ENCODE measurements around the gene MLANA.

MLANA gene, protein sequence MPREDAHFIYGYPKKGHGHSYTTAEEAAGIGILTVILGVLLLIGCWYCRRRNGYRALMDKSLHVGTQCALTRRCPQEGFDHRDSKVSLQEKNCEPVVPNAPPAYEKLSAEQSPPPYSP

DNA sequence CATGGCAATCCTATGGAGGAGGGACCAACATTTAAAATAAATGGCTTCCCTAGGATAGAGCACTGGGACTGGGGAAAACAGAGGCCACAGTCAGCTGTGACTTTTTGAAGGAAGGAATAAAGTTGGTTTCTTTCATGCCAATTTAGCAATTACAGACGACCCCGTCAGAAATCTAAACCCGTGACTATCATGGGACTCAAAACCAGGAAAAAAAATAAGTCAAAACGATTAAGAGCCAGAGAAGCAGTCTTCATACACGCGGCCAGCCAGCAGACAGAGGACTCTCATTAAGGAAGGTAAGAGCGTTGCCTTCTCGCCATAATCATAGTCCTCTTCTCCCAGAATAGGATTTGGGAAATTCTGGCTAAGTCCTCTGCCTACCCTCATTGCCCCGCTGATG is at the start of gene MLANA:
Gene MLANA, plus strand, starts transcription at position 249 of the 400 bp plus-strand sequence. CDS start 1,586 bp downstream, outside the sequence.
- DNase-seq (ENCODE audit: low read depth in 2 of 2): no peak

DNA sequence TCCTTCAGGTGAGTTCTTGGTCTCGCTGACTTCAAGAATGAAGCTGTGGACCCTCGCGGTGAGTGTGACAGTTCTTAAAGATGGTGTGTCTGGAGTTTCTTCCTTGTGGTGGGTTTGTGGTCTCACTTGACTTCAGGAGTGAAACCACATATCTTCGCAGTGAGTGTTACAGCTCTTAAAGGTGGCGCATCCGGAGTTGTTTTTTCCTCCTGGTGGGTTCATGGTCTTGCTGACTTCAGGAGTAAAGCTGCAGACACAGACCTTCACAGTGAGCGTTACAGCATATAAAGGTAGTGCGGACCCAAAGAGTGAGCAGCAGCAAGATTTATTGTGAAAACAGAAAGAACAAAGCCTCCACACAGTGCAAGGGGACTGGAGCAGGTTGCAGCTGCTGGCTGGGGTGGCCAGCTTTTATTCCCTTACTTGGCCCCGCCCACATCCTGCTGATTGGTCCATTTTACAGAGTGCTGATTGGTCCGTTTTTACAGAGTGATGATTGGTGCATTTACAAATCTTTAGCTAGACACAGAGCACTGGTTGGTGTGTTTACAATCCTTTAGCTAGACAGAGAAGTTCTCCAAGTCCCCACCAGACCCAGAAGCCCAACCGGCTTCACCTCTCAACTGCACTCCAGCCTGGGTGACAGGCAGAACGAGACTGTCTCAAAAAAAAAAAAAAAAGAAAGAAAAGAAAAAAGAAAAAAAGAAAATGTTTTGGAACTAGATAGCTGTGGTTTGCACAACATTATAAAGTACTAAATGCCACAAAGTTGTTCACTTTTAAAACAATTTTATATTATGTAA is 48.7 kb upstream of the MLANA start:
- DNase-seq (ENCODE audit: low read depth in 2 of 2): peak in 1 of 2 donors; percentile 17

DNA sequence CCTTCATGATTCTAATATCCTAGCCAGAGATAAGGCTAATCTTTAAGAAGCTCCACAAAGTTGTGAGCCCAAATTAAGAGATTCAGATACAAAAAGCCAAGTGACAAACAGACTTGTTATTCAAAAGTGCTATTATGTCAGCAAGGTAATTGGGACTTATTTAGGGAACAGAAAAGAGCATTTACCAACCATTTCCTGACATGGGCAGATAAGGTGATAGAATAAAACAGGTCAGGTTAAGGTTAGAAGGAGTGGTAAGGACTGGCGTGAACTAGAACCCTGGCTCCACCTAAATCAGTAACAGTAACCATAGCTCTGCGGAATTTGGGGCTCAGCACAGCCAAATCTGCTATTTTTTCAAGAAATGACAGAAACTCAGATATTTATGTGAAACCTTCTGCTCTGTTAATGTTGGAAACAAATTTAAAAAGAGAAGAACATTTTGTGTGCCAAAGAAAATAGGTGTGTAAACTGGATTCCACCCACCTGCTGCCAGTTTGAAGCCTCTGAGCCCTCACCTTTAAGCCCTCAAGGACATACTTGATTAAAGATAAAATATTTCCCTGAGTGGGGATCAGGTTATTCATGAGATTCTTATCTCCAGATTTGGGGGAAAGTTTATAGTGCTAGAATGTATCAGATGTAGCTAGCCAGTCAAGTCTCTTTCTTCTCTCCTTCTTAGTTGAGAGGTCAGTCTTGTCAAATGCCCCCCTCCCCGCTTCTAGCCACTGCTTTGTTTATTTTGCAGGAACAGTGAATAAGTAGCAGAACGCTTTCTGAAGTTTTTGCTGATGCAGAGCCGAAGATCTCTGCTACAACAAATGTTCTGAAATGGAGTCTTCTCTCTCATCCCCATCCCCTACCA is 47.5 kb upstream of the MLANA start:
- no peak for DNase-seq (ENCODE audit: low read depth in 2 of 2)

DNA sequence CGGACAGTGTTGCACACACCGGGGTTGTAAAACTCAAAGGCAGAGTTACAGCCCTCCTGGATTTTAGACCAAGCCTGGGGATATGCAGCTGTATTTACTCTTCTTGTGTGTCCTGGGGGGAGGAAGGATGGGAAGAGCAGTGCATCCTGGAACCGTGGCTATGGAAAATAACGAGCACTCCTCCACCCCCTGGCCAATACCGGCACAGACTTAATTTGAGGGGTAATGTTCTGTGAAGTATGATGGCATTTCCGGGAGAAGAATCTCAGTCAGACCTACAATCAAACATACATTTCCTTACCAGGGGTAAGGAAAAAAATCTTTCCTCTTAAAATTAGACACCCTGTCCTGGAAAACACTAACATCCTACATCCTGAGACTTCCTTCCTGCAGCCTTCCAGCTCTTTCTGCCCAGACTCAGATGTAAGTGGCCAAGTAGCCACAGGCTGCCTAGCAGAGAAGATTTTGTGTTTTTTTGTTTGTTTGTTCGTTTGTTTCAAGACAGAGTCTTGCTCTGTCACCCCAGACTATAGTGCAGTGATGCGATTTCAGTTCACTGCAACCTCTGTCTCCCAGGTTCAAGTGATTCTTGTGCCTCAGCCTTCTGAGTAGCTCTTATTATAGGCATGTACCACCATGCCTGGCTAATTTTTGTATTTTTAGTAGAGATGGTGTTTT is 46.8 kb upstream of the MLANA start:
- DNase-seq (ENCODE audit: low read depth in 2 of 2): no peak

DNA sequence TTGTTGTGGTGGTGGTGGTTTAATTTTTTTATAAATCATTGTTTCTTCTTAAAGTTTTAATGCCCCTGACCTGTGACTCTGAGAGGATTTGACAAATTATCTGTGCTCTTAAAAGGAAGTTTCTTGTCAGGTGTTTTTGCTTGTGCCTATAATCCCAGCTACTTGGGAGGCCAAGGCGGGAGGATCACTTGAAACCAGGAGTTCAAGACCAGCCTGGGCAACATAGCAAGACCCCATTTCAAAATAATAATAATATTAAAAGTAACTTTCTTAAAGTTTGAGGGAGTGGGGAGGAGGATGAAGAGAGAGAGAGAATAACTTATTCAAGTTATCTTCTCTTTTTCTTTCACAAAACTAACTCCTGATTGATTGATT is 45.5 kb upstream of the MLANA start:
- DNase-seq (ENCODE audit: low read depth in 2 of 2): no peak

DNA sequence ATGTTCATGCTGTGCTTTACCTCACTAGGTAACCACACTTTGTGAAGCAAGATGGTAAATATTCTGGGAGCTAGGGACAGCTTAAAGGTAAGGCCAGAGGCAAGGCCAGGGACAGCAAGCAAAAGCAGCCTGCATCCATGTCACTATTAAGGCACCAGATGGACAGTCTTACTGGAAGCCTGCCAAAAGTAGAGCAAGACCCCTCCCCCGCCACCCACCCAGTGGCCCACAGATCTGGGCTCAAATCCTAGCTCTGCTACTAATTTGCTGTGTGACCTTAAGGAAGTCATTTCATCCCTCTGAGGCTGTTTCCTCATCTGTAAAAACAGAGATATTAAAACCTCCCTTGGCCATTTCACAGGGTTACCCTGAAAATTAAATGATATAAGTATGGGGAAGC is 44.6 kb upstream of the MLANA start:
- no peak for DNase-seq (ENCODE audit: low read depth in 2 of 2)

DNA sequence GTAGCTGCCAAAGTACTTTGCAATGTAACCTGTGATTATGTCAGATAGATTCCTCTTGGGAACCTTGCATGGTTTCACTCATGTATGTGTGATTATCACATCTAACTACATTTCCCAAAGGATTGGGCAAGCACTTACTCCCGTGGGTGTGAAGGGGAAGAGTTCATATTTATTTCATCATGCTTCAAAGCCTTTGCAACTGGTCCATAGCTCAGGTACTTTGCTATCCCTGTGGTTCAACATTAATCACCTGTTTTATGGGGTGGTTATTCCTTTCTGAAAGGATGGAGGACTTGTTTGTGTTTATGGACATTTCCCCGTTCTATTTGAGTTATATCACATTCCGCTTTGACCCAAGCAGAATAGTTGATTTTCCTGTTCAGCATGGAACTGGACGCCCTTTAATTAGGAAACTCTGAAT is 44.2 kb upstream of the MLANA start:
- DNase-seq (ENCODE audit: low read depth in 2 of 2): no peak

DNA sequence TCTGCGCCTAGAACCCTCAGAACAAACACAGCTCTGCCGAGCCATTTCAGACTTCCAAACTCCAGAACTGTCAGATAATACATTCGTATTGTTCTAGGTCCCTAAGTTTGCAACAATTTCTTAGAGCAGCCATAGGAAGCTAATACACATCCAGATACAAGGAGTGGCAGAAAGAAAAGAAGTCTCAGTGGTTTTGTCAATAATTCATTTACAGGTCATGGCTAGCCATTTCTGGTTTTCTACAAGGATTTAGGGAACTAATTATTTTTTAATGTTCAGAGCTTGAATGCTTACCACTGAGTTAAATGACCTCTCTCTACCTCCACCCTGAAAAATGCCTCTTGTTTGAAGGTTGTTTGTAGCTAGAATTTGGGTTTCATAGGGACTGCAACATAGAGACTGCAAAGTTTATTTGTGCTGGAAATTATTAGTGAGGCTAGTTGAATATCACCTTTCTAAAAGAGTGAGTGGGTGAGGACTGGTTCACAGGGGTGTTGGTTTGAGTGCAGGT is 42.3 kb upstream of the MLANA start:
- DNase-seq (ENCODE audit: low read depth in 2 of 2): no peak

DNA sequence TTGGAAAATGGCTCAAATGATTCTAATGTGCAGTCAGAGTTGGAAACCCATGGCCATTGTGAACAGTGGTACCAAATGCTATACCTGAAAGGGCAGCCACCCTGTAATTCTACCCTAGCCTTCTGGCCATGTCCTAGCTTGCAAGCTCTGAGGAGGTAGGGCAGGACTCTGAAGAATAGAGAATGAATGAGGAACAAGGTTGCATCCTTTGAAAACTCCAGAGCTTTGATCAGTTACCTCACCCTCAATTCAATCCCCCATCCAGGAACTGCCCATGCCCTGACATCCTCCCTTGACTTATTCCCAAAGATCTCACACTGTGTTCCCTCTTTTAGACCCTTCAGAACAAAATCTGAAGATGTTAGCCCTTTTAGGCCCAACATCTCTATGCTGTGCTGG is 40.0 kb upstream of the MLANA start:
- no peak for DNase-seq (ENCODE audit: low read depth in 2 of 2)

DNA sequence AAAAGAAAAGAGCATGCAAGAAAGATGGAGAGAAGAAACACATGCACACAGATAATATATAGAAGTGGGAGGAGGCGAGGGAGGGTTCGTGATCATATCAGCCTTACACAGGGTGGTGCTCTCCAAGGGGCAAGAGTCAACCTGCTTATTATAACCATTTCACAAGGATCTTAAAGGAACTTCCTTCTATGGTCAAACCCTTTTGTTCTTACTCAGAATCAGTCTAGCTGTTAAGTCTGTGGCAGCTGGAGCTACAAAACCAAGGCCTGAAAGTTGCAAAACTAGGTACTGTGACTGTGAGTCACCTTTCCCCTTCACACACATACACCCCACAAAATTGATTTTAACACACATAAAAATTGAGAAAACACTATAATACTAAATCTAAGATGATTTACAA is 39.2 kb upstream of the MLANA start:
- DNase-seq (ENCODE audit: low read depth in 2 of 2): no peak

DNA sequence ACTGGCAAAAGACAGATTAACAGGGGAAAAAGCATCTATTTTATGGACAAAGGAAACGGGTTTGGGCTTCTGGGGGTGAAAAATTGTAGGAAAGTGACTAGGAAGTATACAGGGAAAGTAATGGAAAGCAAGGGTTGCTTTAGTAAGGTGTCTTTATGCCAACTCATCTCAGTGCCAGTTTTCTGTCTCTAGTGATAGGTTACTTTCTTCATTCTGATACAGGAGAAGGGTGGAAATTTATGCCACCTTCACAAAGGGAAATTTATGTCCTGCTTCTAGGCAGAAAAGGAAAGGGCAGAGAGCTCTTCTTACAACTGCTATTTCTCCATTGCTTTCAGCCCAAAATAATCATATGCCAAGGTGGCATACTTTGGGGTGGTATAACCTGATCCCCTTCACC is 37.7 kb upstream of the MLANA start:
- DNase-seq (ENCODE audit: low read depth in 2 of 2): no peak

DNA sequence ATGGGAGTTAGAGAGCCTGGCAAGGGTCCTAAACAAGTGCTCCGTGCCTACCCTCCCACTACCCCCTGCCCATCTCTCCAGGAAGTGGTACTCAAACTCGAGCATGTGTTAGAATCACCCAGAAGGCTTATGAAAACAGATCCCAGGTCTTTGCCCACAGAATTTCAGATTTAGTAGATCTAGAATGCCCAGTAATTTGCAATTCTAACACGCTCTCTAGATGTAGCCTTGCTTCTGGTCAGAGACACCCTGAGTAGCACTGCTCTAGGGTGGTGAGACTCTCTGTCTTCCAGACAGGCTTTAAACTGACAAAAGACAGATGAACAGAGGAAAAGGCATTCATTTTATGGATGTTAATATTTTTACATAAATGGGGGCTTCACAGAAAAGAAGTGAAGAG is 37.1 kb upstream of the MLANA start:
- no peak for DNase-seq (ENCODE audit: low read depth in 2 of 2)

DNA sequence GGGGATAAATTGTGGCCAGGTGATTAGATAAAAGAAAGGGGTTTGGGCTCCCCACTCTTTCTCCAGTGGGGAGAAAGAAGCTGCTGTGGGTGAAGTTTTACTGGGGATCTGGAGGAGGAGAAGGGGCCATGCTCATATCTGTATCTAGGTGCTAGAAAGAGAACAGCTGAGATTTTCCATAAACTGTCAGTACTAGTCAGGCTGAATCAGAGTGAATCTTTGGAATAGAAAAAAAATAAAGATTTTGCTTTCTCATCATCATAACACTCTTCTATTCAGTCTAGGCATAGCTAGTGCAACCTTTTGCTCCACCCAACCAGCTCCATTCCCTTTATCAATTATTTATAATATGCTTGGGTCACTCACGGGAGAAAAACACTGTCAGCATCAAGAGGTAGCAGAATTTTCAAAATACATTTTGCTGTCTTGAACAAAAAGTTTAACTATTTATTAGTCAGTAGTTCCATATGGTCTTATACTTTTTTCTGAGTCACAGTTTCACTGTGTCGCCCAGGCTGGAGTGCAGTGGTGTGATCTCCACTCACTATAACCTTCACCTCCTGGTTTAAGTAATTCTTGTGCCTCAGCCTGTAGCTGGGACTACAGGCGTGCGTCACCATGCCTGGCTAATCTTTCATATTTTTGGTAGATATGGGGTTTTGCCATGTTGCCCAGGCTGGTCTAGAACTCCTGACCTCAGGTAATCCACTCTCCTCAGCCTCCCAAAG is 36.5 kb upstream of the MLANA start:
- DNase-seq (ENCODE audit: low read depth in 2 of 2): no peak

DNA sequence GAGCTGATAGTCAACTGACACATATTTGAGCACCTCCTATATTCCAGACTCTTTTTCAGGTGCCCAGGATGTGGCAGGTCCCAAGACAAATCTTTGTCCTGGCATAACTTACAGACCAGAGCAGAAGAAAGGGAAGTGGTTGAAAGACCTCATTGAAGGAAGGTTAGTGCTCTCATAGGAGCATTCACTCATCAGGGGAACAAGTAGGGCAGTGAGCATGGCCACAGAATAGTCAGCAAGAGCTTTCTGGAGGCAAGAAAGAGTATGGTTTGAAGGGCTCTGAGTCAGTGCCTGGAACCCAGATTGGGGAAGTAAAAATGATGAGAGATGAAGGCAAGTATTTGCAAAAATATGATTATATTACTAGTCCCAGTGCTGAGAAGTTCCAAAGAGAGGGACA is 32.8 kb upstream of the MLANA start:
- DNase-seq (ENCODE audit: low read depth in 2 of 2): no peak

DNA sequence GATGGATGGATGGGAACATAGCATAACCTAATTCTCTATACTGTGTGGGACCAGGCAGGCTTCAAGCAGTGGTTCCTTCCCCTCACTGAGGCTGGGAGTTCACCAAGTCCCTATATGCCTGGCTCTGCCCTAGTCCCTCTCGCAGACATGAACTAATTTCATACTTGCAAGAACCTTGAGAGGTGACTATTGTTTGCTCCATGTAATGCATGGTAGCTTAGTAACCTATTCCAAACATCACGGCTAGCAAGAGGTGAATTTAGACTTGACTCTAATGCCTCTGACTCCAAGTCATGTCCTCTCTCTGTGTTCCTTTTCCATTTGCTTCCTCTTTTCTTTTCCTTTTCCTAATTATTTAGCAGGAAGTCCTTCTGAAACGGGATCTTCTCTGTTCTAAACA is 31.9 kb upstream of the MLANA start:
- no peak for DNase-seq (ENCODE audit: low read depth in 2 of 2)

DNA sequence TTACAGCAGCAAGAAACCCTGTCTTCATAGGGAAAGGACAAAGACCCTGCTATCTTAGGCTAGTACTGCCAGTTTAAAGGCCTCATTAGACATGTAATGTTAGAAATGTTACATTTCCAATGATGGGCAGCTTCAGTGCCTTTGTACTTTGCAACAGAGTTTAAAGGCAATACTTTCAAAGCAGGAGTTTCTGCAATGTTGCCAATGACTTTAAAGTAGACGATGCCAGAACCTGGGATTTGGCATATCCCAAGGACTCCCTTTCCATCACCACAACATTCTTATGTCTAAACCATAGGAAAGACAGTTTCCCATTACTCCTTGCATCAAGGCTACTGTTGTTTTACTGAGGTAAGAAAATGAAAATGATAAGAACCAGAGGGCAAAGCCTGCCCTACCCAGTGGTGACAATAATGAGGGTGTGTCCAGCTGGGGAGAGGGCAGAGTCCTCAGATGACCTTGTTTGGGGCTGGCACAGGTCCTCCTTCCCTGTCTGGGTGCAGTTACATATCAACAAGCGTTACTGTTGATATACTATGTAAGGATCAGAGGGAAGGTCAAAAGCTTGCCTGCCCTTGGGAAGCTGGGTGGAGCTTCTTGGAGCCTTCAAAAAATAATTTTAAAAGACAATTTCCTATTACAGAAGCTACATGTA is 27.5 kb upstream of the MLANA start:
- no peak for DNase-seq (ENCODE audit: low read depth in 2 of 2)

DNA sequence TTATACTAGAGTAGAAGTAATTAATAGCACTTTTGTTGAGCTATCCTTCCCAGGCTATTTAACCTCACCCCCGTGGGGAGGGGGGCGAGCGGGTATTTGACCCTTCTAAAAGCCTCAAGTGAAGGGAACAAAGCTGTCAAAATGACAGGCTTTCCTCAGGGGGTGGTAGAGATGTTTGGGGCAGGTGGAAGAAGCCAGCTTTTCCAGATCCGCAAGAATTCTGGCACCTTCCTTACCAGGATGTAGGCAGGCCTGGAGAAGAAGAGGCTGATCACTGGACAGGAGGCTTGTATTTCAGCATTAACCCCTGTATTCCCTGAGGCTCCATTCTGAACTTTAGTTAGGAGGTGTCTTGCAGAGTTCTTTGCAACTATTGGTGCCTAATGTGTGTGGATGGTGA is 26.2 kb upstream of the MLANA start:
- DNase-seq (ENCODE audit: low read depth in 2 of 2): no peak

DNA sequence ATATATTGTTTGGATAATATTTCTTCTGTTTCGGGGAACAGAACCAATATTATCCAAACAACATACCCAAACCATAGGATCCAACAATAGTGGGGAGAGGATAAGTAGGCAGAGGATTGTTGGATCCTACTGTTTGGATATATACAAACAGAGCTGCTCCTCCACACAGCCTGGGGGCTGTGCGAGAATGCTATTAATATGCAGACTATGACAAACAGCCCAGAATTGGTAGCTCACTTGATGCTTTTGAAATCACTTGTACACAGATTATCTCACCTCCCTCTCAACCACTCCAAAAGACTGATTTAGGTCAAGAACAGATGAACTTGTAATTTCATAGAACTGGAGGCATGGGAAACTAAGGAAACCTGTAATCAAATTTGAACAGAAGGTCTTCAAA is 24.4 kb upstream of the MLANA start:
- no peak for DNase-seq (ENCODE audit: low read depth in 2 of 2)

DNA sequence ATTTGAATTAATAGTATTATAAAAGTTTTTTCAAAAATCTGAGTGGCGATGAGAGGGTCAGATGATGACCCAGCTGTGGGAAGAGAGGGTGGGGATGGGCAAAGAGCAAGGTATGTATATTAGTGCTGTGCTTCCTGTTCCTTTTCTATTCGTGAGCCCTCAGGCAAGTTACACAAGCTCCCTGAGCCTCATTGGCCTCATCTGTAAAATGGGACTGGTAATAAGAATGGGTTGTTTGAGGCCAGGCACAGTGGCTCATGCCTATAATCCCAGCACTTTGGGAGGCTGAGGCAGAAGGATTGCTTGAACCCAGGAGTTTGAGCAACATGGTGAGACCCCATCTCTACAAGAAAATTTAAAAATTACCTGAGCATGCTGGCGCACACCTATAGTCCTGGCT is 24.0 kb upstream of the MLANA start:
- no peak for DNase-seq (ENCODE audit: low read depth in 2 of 2)

DNA sequence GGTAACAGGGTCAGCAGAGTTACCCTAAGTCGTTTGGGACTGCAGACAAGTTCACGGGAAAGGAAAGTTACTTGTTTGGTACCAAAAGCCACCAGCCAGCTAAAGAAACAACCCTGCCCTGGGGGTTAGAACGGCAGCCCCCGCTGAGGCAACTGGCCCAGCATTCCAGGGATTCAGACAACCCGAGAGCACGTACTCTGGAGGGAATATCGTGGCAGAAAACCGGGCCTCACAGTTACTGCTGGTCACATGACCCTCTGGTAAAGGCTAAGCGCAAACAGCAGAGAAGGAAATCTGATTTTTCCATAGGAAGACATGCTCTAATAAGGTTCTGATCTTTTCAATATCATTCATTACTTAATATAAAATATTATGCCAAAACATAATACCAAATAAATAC is 22.5 kb upstream of the MLANA start:
- DNase-seq (ENCODE audit: low read depth in 2 of 2): no peak

All from stimulated activated CD4-positive, alpha-beta T cell treated with anti-CD3 and anti-CD28 coated beads, Interleukin-1b, Interleukin-23, amount 100 ng/mL, for 1 hour (primary cell).